ENCODE measurements around the gene ALG9.

- TF ChIP-seq MAX (IDR thresholded peaks at IDR 0.05; ENCODE audit: low read depth, low read length): no peak
- no peak for TF ChIP-seq CTCF (IDR thresholded peaks at IDR 0.05; ENCODE audit: low read depth, low read length)
- no peak for TF ChIP-seq POLR2A (IDR thresholded peaks at IDR 0.05; ENCODE audit: extremely low read depth, insufficient read length)
- no peak for TF ChIP-seq MYC (IDR thresholded peaks at IDR 0.05; ENCODE audit: low read depth, low read length)
These were observed 35.2 kb downstream of the ALG9 start for GRCh38 chr11:111836162-111836561.
